ENCODE data around the gene GTF2F1.
"Not testable (repeated sequence)": the region's sequence is repeated elsewhere in the genome, so short reads cannot be mapped to it uniquely, and the experiment has no call there.

- not testable (repeated sequence) for TF ChIP-seq SP1, YY1 (IDR thresholded peaks at IDR 0.05)
These were observed 43.7 kb downstream of the GTF2F1 start for GRCh38 chr19:6349271-6349670.

Measured in liver (tissue), 2 donors.